H1 (cell line): Measurements from ENCODE around the gene PRMT2.

Experiments
- ATF3 ChIP-seq: IDR thresholded peaks from 2 replicates; pipeline ENCODE4 v1.6.1; 2011; ENCODE audit warnings: low read depth, mild to moderate bottlenecking, low read length; ENCODE audit not compliant: insufficient read depth
- CTCF ChIP-seq, 3 experiments: IDR thresholded peaks; 1 replicate in 2 of 3; 2 replicates in 1 of 3; pipeline versions ENCODE4 v1.5.1 to v1.6.1; 2011; ENCODE audit warnings: low read length in 3 of 3, mild to moderate bottlenecking in 3 of 3, inconsistent platforms in 2 of 3, low read depth in 1 of 3, moderate library complexity in 1 of 3; ENCODE audit not compliant: insufficient read depth in 1 of 3; ENCODE audit errors: control extremely low read depth in 1 of 3
- POLR2AphosphoS5 ChIP-seq: IDR thresholded peaks from 2 replicates; pipeline ENCODE4 v1.6.1; 2011; ENCODE audit warnings: low read depth, low read length
- RXRA ChIP-seq: IDR thresholded peaks from 2 replicates; pipeline ENCODE4 v1.6.1; 2011; ENCODE audit warnings: low read depth, mild to moderate bottlenecking, low read length, moderate library complexity; ENCODE audit not compliant: insufficient read depth
- SAP30 ChIP-seq: fragments of 300-600 bp; sonication (generic); IDR thresholded peaks from 2 replicates; pipeline ENCODE4 v1.7.1; 2012; ENCODE audit warnings: low read length, moderate library complexity, mild to moderate bottlenecking, inconsistent platforms; ENCODE audit not compliant: insufficient read depth, insufficient replicate concordance
- TEAD4 ChIP-seq: IDR thresholded peaks from 2 replicates; pipeline ENCODE4 v1.6.1; 2012; ENCODE audit warnings: low read depth, low read length, inconsistent platforms, mixed read lengths

DNA sequence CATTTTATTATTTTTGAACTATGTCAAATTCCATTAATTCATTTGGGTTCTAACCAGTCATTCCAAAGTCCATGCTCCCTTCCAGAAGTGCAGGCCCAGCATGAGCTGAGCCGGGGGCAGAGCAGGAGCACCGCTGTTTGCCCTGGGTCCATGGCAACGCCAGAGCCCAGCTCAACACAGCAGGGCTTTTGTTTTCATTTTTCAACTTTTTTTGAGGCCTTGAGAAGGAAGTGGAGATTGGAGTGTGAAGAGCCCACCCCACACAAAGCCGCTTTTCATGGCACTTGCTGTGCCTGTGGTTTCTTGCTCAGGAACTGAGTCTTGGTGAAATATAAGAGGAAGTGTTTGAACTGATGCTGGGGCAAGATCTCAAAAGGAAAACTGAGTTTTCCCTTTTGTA, 13.2 kb upstream of the PRMT2 start:
- no peak for TF ChIP-seq TEAD4
- no peak for TF ChIP-seq CTCF (IDR thresholded peaks at IDR 0.05; ENCODE audit: control extremely low read depth in 1 of 3, insufficient read depth in 1 of 3, low read depth in 1 of 3, low read length in 3 of 3)
- TF ChIP-seq SAP30 = no peak
- no peak for TF ChIP-seq ATF3
- TF ChIP-seq POLR2AphosphoS5 = no peak
- TF ChIP-seq RXRA = no peak
